GM18873 (cell line): ENCODE data around the gene HRAS.
"Not testable (repeated sequence)": the region's sequence is repeated elsewhere in the genome, so short reads cannot be mapped to it uniquely, and the experiment has no call there.

ENCODE experiments used
- ATAC-seq: cut with Tn5 transposase; IDR thresholded peaks from one replicate; pipeline ENCODE4 v1.9.1; 2021; ENCODE audit warnings: mild to moderate bottlenecking, moderate library complexity, moderate number of reproducible peaks; ENCODE audit not compliant: unreplicated experiment, low FRiP score

Gene HRAS

DNA sequence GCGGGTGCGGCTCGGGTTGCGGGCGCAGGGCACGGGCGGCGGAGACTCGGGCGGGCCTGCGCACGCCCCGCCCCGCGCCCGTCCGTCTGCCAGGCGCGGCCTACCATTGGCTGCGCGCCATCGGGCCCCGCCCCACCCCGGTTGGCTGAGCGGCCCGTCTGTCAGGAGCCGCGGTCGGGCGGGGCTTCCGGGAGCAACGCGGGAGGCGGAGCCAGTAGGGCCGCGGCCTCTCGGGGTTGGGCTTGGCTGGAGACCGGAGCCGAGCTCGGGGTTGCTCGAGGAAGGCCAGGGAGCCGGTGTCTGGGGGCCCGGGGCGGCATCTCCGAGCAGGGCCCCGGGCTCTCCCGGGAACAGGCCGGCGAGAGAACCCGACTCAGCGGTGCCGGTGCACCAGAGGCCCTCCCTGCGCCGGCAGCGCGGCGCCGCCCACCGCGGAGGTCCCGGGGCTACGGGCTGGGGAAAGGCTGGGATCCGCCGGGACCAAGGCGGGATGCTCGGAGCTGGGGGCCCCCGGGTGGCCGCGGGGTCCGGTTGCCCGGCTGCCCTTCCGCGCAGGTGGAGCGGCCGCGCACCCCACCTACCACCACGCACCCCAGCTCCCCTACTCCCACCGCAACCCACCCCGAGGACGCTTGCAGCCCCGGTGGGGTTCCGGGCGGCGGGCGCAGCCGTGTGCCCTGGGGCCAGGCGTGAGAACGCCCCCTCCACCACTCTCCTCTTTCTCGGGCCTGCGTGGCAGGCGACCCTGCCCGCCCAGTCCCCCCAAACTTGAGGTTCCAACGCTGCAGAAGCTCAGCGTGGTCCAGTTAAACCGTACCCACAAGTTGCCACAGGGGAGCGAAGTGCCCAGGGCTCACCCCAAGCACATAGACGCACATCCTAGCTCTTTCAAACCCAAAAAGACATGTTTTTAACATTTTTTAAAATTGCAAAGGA, at the start of gene HRAS:
Gene HRAS, minus strand, starts transcription at position 58 of the 936 bp plus-strand sequence.
- peak; percentile 53 for ATAC-seq

DNA sequence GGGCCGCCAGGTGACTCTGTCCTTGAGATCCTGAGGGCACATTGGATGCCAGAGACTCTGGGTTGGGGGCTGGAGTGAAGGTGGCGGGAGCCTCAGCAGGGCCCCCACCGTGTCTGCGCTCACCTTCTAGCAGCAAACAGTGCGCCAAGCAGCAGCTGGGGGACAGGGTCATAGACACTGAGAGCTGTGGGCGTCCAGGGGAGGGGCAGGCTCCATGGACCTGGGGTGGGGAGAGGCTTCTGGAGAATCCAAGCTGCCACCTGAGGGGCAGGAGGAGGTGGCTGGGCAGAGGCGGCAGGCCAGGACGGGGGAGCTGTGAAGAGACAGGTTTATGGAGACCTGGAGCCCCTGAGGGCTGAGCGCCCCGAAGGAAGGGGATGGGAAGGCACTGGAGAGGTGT, 48.9 kb upstream of the HRAS start:
- ATAC-seq, result no peak

DNA sequence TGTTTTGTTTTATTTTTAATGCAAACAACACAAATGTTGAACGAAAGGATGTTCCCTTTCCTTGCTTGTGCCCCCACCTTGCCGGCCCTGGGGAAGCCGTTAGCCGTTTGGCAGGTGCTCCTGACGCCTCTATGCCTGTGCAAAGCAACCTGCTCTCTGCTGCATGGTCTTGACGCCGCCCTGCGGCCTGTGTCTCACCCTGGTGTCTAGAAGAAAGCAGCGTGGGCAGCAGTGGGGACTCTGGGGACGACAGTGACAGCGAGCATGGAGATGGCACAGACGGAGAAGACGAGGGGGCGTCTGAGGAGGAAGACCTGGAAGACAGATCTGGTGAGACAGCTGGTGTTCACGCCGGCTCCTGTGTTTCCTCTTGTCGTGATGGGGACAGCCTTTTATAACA, 46.4 kb upstream of the HRAS start:
- ATAC-seq, result no peak

DNA sequence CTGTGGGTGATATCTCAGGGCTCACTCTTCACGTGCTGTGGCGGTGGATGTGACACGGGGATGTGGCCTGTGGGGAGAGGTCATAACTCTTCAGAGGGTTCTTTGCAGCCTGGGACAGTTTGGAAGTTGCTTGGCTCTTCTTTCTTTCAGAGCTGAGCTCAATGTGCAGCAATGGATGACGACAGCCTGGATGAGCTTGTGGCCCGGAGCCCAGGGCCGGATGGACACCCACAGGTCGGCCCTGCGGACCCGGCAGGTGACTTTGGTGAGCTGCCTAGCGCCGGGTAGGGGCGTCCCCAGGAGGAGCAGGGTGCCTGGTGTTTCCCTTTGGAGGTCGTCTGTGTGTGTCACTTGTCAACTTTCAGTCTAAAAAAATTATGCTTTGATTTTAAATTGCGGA, 46.0 kb upstream of the HRAS start:
- ATAC-seq, result no peak

DNA sequence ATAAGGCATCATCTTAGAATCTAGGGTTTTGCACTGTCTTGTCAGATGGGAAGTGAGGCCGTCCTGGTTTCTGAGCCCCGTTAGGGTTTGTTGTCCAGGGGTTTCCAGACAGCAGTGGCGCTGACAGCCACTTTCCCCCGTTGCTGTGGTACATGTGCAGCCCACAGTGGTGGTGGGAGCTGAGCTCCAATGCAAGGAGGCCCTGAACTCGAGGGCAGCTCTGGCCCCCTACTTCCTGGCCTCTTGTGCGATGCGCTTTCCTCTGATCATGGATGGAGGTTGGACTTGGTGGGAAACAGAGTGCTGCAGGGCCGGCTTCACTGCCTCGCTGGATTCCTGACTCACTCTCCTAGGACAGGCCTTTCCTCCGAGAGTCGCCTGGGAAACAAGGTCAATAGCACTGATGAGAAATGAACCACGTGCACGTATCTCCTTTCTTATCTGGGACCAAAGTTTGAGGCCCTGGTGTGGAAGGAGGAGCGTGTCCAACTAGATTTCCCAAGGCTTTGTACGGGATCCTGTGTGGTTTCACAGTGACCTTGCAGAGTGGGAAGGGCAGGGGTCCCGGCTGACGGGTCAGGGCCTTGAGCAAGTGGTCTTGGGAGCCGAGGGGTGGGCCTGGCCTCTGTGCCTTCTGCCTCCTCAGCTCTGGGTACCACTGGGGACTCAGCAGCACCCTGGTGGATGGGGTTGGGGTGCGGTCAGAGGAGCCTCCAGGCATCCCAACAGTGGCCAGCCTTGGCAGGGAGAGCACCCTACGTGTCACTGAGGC, 44.6 kb upstream of the HRAS start:
- no peak for ATAC-seq

DNA sequence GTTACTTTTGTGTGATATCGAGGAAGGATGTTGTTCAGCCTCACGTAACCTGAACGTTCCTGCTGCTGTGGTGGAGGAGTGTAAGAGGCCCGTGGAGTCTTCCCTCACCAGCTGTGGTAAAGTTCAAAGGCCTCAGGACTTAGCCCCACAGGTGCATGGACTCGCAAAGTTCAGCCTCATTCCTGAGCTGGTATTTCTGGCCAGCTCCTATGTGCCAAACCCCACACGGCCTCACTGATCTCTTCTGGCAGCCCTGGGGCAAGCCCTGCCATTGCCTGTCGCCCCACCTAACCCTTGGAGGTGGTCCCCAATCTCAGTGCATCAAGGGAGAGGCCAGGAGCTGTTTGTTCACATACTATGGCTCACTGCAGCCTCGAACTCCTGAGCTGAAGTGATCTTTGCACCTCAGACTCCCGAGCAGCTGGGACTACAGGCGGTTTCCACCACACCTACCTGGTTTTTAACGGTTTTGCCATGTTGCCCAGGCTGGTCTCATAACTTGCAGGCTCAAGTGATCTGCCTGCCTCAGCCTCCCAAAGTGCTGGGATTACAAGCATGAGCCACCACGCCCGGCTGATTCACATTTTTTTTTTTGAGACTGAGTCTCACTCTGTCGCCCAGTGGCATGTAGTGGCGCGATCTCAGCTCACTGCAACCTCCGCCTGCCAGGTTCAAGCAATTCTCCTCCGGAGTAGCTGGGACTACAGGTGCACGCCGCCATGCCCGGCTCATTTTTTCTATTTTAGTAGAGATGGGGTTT, 43.1 kb upstream of the HRAS start:
- no peak for ATAC-seq

DNA sequence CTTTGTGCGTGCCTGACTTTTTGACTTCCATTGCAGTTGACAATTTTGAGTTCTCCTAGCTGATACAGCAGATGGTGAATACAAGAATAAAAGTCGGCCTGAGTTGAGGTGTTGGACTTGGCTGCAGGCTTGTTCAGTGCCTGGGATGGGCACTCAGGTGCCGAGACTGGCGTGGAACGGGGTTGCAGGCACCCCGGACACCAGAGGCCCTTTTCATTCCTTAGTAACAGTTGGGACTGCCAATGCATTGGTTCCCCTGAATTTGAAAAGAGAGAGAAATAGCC, 42.2 kb upstream of the HRAS start:
- ATAC-seq, result no peak

DNA sequence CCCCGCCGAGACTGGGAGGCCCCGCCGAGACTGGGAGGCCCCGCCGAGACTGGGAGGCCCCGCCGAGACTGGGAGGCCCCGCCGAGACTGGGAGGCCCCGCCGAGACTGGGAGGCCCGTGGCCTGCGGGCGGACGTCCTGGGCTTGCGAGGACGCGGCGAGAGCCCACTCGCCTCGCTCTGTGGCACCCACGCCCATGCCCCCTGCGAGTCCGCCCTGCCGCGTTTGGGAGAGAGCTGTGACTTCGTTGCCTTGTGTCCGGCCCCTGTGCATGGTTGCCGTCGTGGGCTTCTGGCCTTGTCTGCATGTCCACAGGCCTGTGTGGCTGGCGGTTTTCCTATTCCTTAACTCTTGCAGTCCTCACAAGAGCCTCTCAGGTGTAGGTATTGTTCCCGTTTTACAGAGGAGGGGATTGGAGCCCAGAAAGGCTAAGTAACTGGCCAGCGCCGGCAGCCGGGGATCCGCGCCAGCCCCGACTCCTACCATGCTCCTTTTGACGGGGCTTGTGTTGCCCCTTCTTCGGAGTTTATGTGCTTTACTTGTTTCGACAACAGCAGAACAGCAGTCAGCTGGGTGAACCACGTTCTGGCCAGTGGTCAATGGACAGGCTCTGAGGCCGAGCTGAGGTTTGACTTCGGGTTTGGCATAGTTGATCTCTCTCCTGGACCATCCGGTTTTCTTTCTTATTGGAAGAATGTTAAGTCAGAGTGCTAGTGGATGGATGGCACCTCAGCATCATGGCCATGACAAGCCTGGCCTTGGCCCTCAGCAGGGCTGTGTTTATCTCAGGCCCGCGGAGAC, 41.6 kb upstream of the HRAS start:
- ATAC-seq, result no peak

DNA sequence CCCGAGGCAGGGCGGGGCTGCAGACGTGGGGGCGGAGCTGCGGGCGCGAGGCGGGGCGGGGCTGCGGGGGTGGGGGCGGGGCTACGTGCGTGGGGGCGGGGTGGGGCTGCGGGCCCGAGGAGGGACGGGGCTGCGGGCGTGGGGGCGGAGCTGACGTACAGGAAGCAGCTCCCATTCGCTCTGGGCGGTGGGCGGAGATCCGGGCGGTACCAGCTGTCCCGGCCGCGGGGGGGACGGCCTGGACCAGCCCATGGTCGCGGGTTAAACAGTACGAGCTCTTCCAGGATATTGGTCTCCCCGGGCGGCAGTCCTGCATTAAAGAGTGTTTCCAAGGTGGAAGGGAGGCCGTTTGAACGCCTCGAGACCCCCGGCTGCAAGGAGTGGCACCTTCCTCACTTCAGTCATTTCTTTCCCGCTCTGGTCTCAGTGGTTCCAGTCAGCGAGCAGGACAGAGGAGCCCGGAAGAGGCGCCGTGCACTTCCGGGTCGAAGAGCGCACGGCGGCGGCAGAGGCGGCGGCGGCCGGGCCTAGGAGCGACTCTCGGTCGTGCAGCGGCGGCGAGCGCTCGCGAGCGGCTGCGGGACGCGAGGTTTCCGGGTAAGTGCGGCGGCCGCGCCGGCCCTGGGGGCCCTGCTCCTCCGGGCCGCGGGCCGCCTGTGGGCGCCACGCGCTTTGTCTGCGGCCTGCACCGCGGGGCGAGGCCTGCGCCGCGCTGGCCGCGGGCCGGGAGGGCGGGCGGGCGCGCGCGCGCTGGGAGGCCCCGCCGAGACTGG, 40.8 kb upstream of the HRAS start, which contains the start of gene PHRF1:
Gene PHRF1, plus strand, starts transcription at position 475 of the 773 bp plus-strand sequence. CDS start 5,043 bp downstream, outside the sequence.
- ATAC-seq, result peak; percentile 67

DNA sequence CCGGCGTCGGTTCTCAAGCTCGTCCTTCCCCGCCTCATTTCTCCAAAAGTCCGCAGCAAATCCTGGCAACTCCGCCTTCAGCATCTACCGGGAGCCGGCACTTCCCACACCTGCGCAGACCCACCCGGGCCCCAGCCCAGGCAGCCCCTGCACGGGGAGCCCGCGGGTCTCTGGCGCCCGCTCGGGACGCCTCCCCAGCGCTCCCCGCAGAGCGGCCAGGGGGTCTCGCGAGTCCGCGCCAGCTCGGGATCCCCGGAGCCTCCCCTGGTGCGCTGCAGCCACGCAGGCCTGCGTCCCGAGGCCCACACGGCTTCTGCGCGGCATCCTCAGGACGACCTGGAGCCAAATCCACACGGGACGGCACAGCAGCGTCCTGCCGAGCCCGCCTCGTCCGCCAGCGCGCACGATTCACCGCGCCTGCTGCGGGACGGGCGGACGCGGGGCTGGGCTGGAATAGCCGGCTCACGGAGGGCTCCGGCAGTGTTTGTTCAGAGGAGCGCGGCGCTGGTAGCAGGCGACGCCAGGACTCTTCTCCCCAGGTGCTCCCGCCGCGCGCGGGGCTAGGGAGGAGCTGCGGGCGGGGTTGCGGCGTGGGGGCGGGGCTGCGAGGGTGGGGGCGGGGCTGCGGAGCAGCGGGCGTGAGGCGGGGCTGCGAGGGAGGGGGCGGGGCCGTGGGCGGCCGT, 40.1 kb upstream of the HRAS start:
- no peak for ATAC-seq

DNA sequence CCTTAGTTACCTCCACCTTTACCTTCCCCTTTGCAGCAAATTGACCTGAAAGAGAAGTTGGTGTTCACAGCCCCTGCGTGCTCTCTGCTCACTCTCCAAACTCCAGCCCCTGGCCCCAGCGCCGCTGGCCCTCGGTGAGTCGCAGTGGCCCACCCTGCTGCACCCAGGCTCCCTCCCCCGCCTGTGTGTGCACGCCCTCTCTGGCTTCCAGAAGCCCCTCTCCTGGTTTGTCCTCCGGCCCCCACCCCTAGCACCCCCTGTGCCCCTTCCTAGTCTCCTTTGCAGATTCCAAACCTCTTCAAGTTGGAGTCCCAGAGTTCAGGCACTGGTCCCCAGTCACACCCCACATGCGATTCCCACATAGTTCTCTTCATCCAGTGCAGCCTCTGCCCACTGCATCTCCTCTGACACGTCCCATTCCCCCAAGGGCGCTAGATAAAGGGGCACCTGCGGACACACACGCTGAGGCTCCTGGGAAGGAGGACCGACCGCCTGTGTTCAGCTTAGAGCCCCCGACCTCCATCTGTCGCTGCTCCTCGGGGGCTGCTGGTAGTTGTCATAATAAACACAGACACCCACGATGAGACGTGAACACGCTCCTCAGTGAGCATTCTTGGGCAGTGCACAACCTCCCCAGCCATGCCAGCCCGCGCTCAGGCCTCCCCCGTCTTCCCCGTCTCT, 39.4 kb upstream of the HRAS start:
- ATAC-seq, result no peak

DNA sequence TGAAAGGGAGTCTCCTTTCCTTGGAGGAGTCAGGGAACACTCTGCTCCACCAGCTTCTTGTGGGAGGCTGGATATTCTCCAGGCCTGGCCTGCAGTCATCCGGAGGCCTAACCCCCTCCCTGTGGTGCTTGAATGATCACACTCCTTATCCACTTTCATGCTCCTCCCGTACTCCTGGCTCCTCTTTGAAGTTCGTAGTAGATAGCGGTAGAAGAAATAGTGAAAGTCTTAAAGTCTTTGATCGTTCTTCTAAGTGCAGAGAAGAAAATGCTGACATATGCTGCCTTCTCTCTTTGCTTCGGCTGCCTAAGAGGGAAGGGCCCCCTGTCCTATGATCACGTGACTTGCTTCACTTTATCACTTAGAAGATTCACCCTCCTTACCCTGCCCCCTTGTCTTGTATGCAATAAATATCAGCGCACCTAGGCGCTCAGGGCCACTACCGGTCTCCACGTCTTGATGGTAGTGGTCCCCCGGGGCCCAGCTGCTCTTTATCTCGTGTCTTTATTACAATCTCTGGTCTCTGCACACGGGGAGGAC, 38.7 kb upstream of the HRAS start:
- not testable (repeated sequence) for ATAC-seq

DNA sequence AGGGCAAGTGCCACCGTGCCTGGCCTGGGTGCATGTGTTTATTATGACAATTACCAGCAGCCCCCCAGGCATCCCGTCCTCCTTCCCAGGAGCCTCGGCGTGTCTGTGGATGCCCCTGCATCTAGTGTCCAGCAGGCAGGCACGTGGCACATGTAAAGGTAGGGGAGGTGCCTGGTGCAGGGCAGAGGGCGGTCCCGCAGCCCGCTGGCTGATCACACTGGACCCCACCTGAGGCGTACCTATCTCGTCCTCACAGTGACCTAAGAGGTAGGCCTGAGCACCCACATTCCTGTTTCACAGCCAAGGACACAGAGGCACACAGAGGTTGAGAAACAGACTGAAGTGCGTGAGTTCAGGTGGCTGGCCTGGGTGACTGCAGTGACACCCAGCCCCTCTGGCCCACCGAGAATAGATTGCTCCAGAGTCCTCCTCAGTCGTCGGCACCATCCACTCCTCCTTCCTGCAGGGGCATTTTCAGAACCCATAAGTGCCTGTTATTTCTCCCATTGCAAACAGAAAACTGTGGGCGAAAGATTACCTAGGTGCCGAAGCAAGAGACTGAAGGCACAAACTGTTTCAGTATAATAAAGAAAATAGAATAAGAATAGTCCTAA, 37.9 kb upstream of the HRAS start:
- no peak for ATAC-seq

DNA sequence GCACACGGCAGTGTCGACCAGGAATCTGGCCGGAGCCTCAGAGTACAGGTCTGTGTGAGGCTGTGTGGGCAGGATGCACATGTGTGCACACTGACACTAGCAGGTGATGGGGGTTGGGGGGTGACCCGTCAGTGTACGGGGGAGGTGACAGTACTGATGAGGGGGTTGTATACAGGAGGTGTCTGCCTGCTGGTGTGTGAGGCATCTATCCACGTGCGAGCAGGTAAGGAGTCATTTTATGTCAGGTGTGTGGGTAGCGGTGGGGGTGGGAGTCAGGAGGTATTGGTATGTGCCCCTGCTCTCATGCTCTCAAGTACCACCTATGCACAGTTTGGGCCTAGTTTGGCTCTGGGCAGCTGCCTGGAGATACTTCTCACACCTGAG, 36.4 kb upstream of the HRAS start:
- no peak for ATAC-seq

DNA sequence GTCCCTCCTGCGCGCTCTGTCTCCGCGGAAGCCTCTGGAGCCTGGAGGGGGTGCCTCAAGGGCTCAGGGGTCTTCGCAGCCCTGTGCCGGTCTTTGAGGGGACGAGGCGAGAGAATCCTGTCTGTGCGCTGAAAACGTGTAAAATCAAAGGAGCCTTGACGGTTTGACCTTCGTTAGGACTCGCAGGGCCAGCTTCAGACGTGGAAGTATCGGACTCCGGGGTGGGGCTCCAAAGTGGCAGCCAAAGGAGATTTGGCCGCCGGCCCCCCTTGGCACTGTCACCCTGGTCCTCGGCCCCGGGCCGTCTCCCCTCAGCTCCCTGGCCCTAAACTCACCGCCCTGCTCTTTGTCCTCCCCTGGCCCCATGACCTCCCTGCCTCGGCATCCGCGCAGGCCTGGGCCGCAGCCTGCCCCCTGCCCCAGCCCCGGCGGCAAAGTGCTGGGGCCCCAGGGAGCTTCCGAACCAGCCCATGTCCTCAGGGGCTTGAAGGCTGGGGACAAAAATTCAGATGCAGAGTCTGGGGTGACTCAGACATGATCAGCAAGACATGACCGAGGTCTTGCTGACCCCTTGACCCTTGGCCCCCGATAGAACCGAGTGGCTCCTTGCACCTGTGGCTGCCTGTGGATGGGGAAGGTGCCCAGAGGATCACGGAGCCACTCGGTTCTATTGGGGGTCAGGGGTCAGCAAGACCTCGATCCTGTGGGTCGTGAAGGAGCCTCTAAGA, 33.9 kb upstream of the HRAS start:
- no peak for ATAC-seq

DNA sequence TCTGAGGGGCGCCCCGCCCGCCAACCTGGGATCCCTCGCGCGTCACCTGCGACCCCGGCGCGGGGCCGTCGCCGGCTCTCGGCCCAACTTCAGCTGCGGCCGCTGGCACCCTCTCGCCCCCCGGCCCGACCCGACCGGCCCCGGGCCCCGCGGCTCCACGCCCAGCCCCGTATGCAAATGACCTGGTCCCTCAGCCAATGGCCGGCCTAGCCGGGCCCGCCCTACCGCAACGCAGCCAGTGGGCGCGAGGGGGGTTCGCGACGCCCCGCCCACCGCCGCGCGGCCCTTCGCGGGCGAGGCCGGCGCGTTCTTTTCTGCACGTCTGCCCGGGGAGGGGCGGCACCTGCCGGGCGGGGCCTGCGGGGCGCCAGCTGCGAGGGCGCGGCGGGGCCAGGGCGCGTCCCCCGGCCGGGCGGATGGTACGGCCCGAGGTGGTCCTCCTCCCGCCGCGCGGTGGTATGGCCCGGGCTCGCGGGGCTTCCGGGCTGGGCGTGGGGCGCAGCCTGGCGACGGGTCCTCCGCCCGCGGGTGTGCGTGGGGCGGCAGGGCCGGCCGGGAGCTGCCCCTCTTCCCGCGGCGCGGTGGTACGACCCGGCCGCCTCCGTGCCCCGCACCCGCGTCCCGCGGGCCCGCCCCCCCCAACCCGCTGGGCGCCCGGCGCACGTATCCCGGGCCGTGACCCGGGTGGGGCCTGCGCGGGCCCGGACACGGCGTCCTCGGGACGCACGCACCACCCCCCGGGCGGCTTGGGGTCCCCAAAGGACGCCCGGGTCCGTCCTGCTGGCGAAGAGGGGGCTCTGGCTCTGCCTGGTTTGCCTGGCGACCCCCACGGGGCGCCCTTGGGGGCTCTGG, 33.2 kb upstream of the HRAS start:
- ATAC-seq, result peak; percentile 73
